HUES6 (cell line): Measurements from ENCODE around the gene KIFC1.

Experiments used
- H3K27ac ChIP-seq: 2 replicates; pipeline ENCODE4 v1.7.0; 2013; ENCODE audit warnings: low read depth, mild to moderate bottlenecking, low read length, inconsistent platforms
- H3K27me3 ChIP-seq: 2 replicates; pipeline ENCODE4 v1.6.1; 2013; ENCODE audit warnings: low read length; ENCODE audit not compliant: control insufficient read depth, insufficient read depth
- H3K36me3 ChIP-seq: 2 replicates; pipeline ENCODE4 v1.6.1; 2013; ENCODE audit warnings: low read length; ENCODE audit not compliant: control insufficient read depth, insufficient read depth
- H3K4me1 ChIP-seq: 2 replicates; pipeline ENCODE4 v1.6.1; 2013; ENCODE audit warnings: low read length; ENCODE audit not compliant: control insufficient read depth, insufficient read depth
- H3K4me3 ChIP-seq: 2 replicates; pipeline ENCODE4 v1.5.1; 2013; ENCODE audit warnings: low read depth, low read length
- H3K9ac ChIP-seq: one replicate; pipeline ENCODE4 v1.6.1; 2013; ENCODE audit warnings: mild to moderate bottlenecking, low read length
- H3K9me3 ChIP-seq: 2 replicates; pipeline ENCODE4 v1.6.1; 2013; ENCODE audit warnings: low read depth, low read length; ENCODE audit not compliant: control insufficient read depth, insufficient read depth

Gene KIFC1

DNA sequence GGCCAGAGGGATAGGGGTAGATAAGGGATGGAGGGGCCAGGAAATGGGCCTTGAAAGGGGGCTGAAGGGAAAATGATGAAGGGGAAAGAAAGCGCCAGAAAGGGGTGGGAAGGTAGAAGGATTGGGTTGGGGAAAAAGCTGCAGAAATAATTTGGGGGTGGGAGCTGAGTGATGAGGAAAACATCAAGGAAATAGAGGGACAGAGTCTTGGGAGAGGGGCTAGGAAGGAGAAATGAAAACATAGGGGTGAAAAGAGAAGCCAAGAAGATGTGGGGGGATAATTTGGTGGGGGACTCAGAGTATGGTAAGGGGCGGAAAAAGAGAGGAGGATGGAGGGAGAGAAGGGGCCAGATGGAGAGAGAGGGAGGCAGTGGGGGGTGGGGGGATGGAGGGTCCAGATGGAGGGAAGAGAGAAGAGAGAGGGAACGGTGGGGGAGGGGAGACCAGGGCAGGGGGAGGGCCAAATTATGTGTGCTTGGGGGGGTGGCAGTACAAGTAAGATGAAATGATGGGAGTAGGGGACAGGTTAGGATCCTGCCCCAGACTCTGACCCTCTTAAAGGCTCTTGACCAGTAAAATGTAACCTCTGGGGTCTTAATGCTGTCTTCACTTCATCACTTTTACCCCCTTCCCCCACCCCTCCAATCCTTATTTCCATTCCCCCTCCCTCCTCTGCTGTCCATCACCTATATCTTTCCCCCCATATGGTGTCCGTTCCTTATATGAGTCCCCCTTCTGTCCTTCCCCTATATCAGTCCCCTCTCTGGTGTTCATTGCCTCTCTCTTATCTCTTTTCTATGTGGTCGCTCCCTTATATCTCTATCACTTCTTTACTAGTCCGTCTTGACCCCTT is 29.1 kb downstream of the KIFC1 start:
- H3K4me3 ChIP-seq = peak overlapping the region; percentile 66
- H3K9me3 ChIP-seq = no peaks in the 10 kb centered on the region
- H3K27me3 ChIP-seq = no peaks in the 10 kb centered on the region
- H3K27ac ChIP-seq = no peak overlapping the region
- H3K36me3 ChIP-seq = peaks cover 34% of the 10 kb centered on the region
- peaks cover 39% of the 10 kb centered on the region for H3K4me1 ChIP-seq
- H3K9ac ChIP-seq = peak overlapping the region; percentile 23

DNA sequence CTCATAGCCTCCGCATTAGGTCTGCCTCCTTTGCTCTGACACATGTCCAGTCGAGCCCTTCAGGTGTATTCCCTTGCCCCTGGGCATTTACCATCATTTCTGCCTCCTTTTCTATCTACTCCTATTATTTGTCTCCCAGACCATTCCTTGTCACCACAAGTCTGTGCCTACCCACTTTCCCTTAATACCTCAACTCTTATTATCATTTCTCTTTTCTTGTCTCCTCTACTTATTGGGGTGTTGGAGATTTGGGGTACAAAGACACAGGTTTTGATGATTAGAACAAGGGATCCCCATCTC is 29.7 kb downstream of the KIFC1 start:
- H3K9me3 ChIP-seq = no peaks in the 10 kb centered on the region
- H3K36me3 ChIP-seq = peaks cover 28% of the 10 kb centered on the region
- peaks cover 38% of the 10 kb centered on the region for H3K4me1 ChIP-seq
- H3K27me3 ChIP-seq = no peaks in the 10 kb centered on the region
- H3K9ac ChIP-seq = no peak overlapping the region
- peak overlapping the region; percentile 25; the same call in 1 of the 2 replicates for H3K4me3 ChIP-seq
- H3K27ac ChIP-seq = no peak overlapping the region

DNA sequence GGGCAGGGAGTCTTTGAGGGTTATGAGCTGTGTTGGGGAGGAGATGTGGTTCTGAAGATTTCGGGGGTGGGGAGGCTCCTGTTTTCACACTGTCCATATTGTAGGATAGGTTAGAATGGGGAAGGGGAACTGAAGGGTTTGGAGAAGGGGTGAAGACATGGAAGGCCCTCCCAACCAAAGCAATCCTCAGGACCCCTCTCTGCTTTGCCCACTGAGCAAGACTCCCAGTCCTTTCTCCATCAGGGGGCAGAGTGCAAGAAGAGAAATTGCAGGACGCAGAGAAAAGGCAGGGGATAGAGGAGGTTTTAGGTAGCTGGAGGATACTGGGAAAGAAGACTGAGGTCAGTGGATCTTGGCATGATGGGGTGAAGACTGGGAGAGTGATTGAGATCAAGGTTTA is 32.2 kb downstream of the KIFC1 start:
- Histone ChIP-seq H3K36me3 (peaks cover 23% of the 10 kb centered on the region; the same call in 1 of the 2 replicates), H3K4me3 (no peak overlapping the region), H3K9ac (no peak overlapping the region), H3K27ac (no peak overlapping the region), H3K4me1 (peaks cover 38% of the 10 kb centered on the region), H3K27me3 (no peaks in the 10 kb centered on the region), H3K9me3 (no peaks in the 10 kb centered on the region)

DNA sequence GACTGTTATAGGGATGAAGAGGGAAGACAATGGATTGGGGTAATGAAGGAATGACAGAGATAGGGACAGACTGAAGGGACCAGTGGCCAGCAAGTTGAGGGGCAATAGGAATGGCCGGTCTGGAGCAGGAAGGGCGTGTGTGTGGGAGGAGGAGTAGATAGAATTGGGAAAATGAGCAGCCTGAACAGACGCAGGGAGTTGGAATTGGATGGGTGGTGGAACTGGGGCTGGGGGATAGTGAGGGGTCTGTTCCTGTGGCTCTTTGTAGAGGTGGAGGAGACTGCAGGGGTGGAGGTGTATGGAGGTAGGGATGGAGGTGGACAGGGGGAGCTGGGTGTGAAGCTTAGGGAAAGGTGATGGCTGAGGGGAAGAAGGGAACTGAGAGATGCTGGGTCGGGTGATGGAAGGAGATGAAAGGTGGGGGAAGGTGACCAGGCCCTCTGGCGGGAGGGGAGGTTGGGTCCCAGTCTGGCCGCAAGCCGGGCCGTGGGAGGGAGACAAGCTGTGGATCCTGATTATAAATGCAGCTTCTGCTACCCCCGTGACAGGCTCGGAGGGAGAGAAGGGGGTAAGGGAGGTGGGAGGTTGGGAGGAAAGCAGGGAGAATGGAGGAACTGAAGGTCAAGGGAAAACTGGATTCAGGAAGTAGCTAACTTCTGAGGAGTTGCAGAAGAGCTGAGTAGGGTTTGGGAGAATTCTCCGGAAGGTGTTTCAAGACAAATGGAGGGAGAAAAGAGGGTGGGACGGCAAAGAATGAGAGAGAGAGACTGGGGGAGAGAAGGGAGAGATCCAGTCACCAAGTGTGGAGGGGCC is 33.4 kb downstream of the KIFC1 start:
- H3K9ac ChIP-seq = peak overlapping the region; percentile 37
- peaks cover 23% of the 10 kb centered on the region; the same call in 1 of the 2 replicates for H3K36me3 ChIP-seq
- H3K27ac ChIP-seq = peak overlapping the region; percentile 77
- H3K4me1 ChIP-seq = peaks cover 40% of the 10 kb centered on the region
- no peaks in the 10 kb centered on the region for H3K9me3 ChIP-seq
- peak overlapping the region; percentile 68 for H3K4me3 ChIP-seq
- no peaks in the 10 kb centered on the region for H3K27me3 ChIP-seq

DNA sequence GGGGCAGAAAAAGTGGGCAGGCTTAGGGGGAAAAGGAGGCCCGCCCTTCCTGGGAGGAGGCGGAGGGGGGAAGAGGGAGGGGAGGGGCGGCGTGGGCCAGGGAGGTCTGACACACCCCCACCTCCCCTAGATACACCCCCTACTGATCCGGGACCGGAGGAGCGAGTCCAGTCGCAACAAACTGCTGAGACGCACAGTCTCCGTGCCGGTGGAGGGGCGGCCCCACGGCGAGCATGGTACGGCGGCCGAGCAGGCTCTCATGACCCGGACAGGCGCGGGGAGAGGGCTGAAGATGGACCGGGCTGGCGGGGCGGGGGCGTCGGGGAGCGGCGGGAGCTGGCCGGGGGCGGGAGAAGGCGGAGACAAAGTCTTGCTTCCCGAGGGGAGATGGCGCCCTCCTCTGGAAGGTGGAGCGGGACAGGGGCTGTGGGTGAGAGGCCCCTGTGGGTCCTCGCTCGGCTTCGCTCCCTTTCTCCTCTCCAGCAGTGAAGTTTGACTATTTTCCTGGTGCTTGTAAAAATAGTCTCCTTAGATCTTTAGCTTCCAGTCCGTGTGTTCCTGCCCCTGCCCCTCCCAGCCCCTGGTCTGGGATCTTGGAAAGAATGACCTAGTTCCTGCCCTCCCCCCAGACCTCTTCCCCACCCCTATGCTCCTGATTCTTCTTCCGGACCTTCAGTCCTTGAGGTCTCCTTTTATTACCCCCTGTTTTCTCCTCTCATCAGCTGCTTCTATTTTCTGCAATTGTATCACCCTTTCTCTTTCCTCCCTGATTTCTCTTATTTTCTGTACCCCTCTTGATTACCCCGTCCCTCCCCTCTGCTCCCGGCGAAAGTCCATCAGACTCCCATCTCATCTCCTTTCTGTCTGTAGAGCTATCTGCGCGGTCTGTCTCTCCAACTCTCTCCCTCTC is 34.3 kb downstream of the KIFC1 start:
- Histone ChIP-seq H3K4me1 (peaks cover 48% of the 10 kb centered on the region), H3K4me3 (peak overlapping the region; percentile 68), H3K9ac (peak overlapping the region; percentile 55), H3K27me3 (no peaks in the 10 kb centered on the region), H3K27ac (peak overlapping the region; percentile 77; the same call in 1 of the 2 replicates), H3K9me3 (no peaks in the 10 kb centered on the region), H3K36me3 (peaks cover 23% of the 10 kb centered on the region; the same call in 1 of the 2 replicates)

DNA sequence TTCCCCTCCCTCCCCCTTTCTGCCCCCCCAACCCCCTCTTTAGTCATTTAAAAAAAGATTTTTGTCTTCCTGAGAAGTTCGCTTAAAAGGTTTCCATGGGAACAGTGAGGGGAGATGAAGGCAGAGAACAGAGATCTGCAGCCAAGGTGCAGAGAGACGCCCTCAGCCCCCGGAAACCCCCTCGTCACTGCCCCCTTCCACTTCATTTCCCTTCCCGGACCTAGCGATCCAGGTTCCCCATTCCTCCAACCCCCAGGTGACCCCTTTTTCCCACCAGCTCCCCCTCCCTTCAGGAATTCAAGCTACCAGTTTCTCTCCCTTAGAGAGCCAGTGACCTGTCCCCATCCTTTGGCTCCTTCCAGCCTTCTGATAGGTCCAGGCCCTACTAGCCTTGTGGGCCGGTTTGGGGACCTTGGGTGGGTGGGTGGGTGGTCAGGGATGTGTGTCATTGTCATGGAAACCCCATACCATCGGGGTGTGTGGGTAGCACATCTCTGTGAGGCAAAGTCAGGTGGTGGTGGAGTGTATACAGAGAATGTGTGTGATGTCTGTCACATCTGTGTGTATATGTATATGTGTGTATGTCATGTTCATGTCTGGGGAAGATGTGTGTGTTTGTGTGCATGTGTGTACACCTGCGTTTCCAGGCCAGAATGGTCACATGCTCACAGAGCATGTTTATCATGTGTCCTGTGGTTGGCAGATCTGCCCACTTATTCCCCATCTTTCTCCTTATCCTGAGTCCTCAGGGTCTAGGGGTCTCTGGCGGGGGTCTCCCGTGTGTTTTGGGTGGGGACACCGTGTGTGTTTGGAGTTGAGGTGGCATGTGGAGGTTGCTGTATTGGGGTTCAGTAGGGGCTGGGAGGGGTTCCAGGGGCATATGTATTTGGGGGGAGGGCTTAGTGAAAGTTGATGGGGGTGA is 35.2 kb downstream of the KIFC1 start:
- H3K4me3 ChIP-seq = peak overlapping the region; percentile 79
- peaks cover 23% of the 10 kb centered on the region; the same call in 1 of the 2 replicates for H3K36me3 ChIP-seq
- no peak overlapping the region for H3K27ac ChIP-seq
- no peak overlapping the region for H3K9ac ChIP-seq
- H3K27me3 ChIP-seq = no peaks in the 10 kb centered on the region
- no peaks in the 10 kb centered on the region for H3K9me3 ChIP-seq
- peaks cover 51% of the 10 kb centered on the region for H3K4me1 ChIP-seq

DNA sequence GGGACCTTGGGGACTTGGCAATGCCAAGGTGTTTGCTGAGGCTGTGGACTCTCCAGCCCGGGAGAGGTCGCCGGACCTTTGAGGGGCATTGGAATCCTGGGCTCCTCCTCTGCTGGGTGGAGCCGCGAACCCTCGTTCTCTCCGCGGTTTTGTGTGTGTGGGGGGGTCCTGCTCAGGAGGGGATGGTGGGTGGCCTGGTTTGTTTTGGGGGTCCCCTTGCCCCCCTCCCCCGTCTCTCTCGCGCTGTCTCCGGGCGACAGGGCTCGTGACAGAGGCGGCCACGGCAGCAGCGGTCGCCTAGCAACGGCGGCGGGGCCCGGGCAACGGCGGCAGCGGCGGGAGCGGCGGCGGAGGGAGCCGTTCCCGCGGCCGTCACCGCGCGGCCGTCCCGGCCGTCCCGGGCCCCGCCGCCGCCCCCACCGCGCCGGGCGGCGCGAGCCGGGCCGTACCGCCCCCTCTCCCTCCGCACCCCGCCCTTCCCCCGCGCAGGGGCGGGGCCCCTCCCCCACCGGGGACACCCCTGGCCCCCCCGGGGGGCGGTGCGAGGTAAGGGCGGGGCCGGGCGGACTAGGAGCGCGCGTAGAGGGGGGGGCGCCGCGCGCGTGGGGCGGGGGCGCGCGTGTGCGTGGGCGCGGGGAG is 36.1 kb downstream of the KIFC1 start:
- Histone ChIP-seq H3K4me3 (peak overlapping the region; percentile 79), H3K9me3 (no peaks in the 10 kb centered on the region), H3K9ac (peak overlapping the region; percentile 49), H3K4me1 (peaks cover 60% of the 10 kb centered on the region), H3K27ac (no peak overlapping the region), H3K27me3 (no peaks in the 10 kb centered on the region), H3K36me3 (peaks cover 23% of the 10 kb centered on the region)

DNA sequence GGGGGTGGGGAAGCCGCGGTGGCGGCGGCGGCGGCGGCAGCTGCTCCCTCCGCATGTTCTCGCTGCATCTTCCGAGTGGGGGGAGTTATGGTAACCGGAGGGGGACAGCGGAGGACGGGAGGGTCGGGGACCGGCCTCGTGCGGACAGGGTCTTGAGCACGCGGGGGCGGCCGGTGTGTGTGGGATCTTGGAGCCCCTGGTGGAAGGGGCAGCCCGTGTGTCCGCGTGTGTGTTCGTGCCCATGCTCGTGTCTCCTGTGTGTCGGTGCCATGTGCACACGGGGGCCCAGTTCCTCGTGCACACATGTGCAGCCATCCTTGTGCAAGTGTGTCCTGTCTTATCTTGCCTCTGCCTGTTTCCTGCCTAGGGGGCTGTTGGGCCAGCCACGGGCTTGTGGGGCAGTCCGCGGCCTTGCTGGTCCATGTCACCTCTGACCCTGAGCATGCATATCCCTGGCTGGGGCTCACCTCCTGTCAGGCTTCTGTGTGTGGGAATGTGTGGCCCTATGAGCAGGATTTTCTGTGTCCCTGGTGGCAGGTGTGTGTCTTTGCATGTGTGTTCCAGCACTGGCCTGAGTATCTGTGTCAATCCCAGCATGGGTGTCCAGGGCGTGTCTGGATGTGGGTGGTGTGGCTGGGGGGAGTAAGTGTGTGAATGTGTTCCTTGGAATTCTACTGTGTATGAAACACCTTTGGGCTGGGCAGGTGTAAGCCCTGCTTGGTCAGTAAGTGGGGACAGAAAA is 36.8 kb downstream of the KIFC1 start:
- peaks cover 17% of the 10 kb centered on the region for H3K36me3 ChIP-seq
- H3K4me1 ChIP-seq = peaks cover 67% of the 10 kb centered on the region
- H3K27me3 ChIP-seq = no peaks in the 10 kb centered on the region
- peak overlapping the region; percentile 37 for H3K9ac ChIP-seq
- peak overlapping the region; percentile 51 for H3K4me3 ChIP-seq
- H3K27ac ChIP-seq = no peak overlapping the region
- no peaks in the 10 kb centered on the region for H3K9me3 ChIP-seq

DNA sequence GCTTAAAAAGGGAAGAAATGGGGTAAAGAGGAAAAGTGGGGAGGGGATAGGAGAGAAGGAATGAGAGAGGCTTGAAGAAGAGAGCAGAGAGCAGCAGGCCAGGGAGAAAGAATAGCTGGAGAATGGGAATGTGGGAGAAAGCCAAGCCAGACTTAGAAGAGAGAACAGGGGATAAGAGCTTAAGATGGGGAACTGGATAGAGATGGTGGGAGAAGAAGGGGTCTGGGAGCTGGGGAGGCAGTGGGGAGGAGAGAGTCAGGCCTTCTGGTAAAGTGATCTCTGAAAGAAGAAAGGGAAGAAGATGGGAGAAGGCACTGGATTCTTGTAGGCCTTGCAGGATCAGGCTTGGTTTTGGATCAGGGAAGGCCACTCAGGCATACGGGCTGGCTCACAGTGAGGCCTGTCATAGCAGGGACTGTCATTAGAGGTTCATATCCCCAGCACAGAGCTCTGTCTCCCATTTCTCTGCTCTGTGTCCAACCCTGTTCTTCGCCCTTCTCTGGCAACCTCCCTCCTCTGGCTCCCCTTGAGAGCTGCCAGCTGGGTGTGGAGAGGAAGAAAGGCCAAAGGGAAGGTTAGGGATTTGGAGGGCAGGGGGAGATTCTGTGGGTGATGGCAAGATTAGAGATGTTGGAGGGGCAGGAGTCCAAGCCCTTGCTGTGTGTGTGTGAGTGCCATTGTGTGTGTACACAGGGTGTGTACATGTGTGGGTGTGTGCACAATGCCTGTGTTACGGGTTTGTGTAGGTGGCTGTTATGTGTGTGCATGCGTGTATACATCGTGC is 37.5 kb downstream of the KIFC1 start:
- H3K27me3 ChIP-seq = no peaks in the 10 kb centered on the region
- peaks cover 9% of the 10 kb centered on the region for H3K36me3 ChIP-seq
- no peak overlapping the region for H3K27ac ChIP-seq
- H3K4me1 ChIP-seq = peaks cover 73% of the 10 kb centered on the region
- H3K9me3 ChIP-seq = no peaks in the 10 kb centered on the region
- peak overlapping the region; percentile 51; the same call in 1 of the 2 replicates for H3K4me3 ChIP-seq
- H3K9ac ChIP-seq = no peak overlapping the region
